ENCODE data around the gene CFB. TPM values are rescaled to one million over a fixed set of nuclear protein-coding genes. Genes with fewer than 3 reads are reported as not detected.
A peak's percentile ranks its signal among the peaks of the same experiment; 100 is the strongest.

CFB gene
- total RNA-seq, 1 experiment from 2014 or later: 5.6 TPM

DNA sequence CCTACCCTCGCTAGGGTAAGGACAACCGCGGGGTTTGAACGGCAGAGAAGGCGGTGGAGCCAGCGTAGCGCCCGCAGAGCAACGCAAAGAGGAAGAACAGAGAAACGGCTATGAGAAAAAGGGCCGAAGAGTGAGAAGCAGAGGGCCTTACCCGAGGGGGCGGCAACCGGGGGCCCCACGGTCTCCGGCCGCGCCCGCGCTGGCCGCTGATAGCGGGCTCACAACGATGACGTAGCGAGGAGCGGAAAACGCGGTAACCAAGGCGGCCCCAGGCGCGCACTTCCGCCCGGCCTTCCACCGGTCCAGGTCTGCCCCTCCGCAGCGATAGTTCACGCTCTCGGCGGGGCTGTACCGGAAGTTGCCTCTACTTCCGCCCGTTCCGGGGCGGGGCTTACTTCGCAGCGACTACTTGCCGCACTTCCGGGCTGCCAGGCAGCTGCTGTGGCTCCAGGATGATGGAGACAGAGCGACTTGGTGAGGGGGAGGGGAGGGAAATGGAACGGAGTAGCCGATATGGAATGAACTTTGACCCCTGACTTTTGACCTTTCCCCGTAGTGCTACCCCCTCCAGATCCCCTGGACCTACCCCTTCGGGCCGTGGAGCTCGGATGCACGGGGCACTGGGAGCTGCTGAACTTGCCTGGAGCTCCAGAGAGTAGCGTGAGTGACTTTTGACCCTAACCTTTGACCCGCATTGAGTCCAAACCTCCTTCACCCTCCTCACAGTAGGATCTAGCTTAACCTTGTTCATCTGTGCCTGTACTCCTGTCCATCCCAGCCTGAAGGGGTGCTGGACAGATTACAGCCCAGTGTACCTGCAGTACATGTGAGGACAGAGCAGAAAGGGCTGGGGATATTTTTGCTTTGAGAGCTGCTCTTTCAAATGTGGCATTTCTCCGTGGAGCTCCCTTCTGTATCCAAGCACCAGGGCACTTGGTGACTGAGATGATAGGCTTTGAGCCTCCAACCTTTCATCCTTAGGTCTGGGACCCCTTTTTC lies 13.1 kb downstream of the CFB start, which contains the start of the genes NELFE and SKIC2:
Gene NELFE, minus strand, starts transcription at position 231 of the 999 bp plus-strand sequence. CDS start 525 bp downstream, outside the sequence.
Gene SKIC2, plus strand, starts transcription at position 435 of the 999 bp plus-strand sequence. Its CDS starts 18 bp downstream, at position 453.
- peak; percentile 100 for ATAC-seq
- Histone ChIP-seq H3K4me3 (ENCODE audit: low read depth in 2 of 2, low read length in 2 of 2) (peak within 1 kb of the TSS; percentile 74 to 100), H3K27ac (ENCODE audit: low read length) (peak within 1 kb of the TSS; percentile 99), H3K36me3 (ENCODE audit: control insufficient read depth, insufficient read depth, low read length) (peaks cover 21% of the 10 kb centered on the region), H3K9me3 (ENCODE audit: control insufficient read depth, insufficient read depth, low read depth, low read length) (no peaks in the 10 kb centered on the region), H3K27me3 (ENCODE audit: control insufficient read depth, insufficient read depth, low read length) (no peaks in the 10 kb centered on the region), H3K4me1 (ENCODE audit: control insufficient read depth, insufficient read depth, low read length) (peaks cover 18% of the 10 kb centered on the region)
- intact Hi-C loops (cut with micrococcal nuclease; ENCODE audit: unreplicated experiment): no loop called here
- in situ Hi-C loops (cut with HindIII; ENCODE audit: low pct_unique_long_range_greater_than_20kb, low sequenced_read_pairs): no loop called here
- peak; percentile 92 for DNase-seq (ENCODE audit: low read depth, low spot score)
- ChIA-PET CTCF (interaction anchor here (0.5 kb wide), 1 partner anchor 138 kb away, joined by 6 read pairs; no protein-coding TSS in a partner anchor), POLR2A (interaction anchor here (0.6 to 1.3 kb wide), 5 partner anchors 10 to 44 kb away, joined by 3 to 9 read pairs (median 4); partner anchors contain the start of gene DXO)
- TF ChIP-seq TCF7L2 (IDR thresholded peaks at IDR 0.05; ENCODE audit: low read depth, low read length) (no peak), POLR2AphosphoS5 (IDR thresholded peaks at IDR 0.05; ENCODE audit: low read depth, low read length) (peak; percentile 93), SIN3A (IDR thresholded peaks at IDR 0.05; ENCODE audit: borderline replicate concordance, insufficient read depth, low read depth, low read length) (peak; percentile 95; the same call in 1 of the 2 replicates)
- TF ChIP-seq, protein P1, sequence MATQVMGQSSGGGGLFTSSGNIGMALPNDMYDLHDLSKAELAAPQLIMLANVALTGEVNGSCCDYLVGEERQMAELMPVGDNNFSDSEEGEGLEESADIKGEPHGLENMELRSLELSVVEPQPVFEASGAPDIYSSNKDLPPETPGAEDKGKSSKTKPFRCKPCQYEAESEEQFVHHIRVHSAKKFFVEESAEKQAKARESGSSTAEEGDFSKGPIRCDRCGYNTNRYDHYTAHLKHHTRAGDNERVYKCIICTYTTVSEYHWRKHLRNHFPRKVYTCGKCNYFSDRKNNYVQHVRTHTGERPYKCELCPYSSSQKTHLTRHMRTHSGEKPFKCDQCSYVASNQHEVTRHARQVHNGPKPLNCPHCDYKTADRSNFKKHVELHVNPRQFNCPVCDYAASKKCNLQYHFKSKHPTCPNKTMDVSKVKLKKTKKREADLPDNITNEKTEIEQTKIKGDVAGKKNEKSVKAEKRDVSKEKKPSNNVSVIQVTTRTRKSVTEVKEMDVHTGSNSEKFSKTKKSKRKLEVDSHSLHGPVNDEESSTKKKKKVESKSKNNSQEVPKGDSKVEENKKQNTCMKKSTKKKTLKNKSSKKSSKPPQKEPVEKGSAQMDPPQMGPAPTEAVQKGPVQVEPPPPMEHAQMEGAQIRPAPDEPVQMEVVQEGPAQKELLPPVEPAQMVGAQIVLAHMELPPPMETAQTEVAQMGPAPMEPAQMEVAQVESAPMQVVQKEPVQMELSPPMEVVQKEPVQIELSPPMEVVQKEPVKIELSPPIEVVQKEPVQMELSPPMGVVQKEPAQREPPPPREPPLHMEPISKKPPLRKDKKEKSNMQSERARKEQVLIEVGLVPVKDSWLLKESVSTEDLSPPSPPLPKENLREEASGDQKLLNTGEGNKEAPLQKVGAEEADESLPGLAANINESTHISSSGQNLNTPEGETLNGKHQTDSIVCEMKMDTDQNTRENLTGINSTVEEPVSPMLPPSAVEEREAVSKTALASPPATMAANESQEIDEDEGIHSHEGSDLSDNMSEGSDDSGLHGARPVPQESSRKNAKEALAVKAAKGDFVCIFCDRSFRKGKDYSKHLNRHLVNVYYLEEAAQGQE (IDR thresholded peaks at IDR 0.05; ENCODE audit: insufficient read depth in 1 of 2, low read depth in 2 of 2, low read length in 1 of 2): peak in 1 of 2 experiments; percentile 48; a peak in 1 of 4 replicates
- TF ChIP-seq, protein P2, sequence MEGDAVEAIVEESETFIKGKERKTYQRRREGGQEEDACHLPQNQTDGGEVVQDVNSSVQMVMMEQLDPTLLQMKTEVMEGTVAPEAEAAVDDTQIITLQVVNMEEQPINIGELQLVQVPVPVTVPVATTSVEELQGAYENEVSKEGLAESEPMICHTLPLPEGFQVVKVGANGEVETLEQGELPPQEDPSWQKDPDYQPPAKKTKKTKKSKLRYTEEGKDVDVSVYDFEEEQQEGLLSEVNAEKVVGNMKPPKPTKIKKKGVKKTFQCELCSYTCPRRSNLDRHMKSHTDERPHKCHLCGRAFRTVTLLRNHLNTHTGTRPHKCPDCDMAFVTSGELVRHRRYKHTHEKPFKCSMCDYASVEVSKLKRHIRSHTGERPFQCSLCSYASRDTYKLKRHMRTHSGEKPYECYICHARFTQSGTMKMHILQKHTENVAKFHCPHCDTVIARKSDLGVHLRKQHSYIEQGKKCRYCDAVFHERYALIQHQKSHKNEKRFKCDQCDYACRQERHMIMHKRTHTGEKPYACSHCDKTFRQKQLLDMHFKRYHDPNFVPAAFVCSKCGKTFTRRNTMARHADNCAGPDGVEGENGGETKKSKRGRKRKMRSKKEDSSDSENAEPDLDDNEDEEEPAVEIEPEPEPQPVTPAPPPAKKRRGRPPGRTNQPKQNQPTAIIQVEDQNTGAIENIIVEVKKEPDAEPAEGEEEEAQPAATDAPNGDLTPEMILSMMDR (IDR thresholded peaks at IDR 0.05): no peak
- BruUV-seq (replicated peaks): TSS peak; percentile 81

DNA sequence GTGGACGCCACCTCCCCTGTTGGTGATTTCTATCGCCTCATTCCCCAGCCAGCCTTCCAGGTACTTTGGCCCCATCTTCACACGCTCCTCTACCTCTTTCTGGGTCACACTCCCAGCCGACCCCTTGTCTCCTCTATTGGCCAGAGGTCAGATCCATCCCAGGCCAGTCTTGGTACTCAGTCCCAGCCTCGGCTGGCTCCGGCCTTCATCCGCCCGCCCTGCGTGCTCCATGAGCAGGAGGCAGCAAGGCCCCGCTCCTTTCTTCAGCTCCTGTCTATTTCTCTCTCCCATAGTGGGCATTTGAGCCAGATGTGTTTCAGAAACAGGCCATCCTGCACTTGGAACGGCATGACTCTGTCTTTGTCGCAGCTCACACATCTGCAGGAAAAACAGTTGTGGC lies 15.7 kb downstream of the CFB start:
- ChIA-PET POLR2A (no interaction called here), CTCF (no interaction called here)
- Histone ChIP-seq H3K36me3 (ENCODE audit: control insufficient read depth, insufficient read depth, low read length) (peaks cover 22% of the 10 kb centered on the region), H3K9me3 (ENCODE audit: control insufficient read depth, insufficient read depth, low read depth, low read length) (no peaks in the 10 kb centered on the region), H3K27ac (ENCODE audit: low read length) (no peak overlapping the region), H3K4me1 (ENCODE audit: control insufficient read depth, insufficient read depth, low read length) (peaks cover 18% of the 10 kb centered on the region), H3K4me3 (ENCODE audit: low read depth in 2 of 2, low read length in 2 of 2) (no peak overlapping the region), H3K27me3 (ENCODE audit: control insufficient read depth, insufficient read depth, low read length) (no peaks in the 10 kb centered on the region)
- in situ Hi-C loops (cut with HindIII; ENCODE audit: low pct_unique_long_range_greater_than_20kb, low sequenced_read_pairs): no loop called here
- ATAC-seq (no peak), DNase-seq (ENCODE audit: low read depth, low spot score) (no peak)
- no TSS peak for BruUV-seq (replicated peaks)
- intact Hi-C loops (cut with micrococcal nuclease; ENCODE audit: unreplicated experiment): no loop called here
- TF ChIP-seq POLR2AphosphoS5 (IDR thresholded peaks at IDR 0.05; ENCODE audit: low read depth, low read length): no peak
- no peak for TF ChIP-seq TCF7L2 (IDR thresholded peaks at IDR 0.05; ENCODE audit: low read depth, low read length)
- TF ChIP-seq, protein P1 (IDR thresholded peaks at IDR 0.05; ENCODE audit: insufficient read depth in 1 of 2, low read depth in 2 of 2, low read length in 1 of 2): no peak
- TF ChIP-seq SIN3A (IDR thresholded peaks at IDR 0.05; ENCODE audit: borderline replicate concordance, insufficient read depth, low read depth, low read length): no peak
- TF ChIP-seq, protein P2 (IDR thresholded peaks at IDR 0.05): no peak

Measured in Panc1 (cell line).